Stimulated activated CD4-positive, alpha-beta T cell treated with anti-CD3 and anti-CD28 coated beads, Interleukin-1b, Interleukin-23, amount 100 ng/mL, for 24 hours (primary cell): ENCODE results near the gene DPP6.
"Not testable (repeated sequence)": the region's sequence is repeated elsewhere in the genome, so short reads cannot be mapped to it uniquely, and the experiment has no call there.

Experiments
- DNase-seq, 4 experiments: peaks; one replicate each; pipeline ENCODE4 v3.0.0-alpha.2; 2020; ENCODE audit warnings: low read depth in 4 of 4, low spot score in 1 of 4

The DPP6 gene

GRCh38 chr7:154148791-154149516, 96.8 kb downstream of the DPP6 start:
- DNase-seq, result not testable (repeated sequence)

- not testable (repeated sequence) for DNase-seq
These were observed 98.5 kb downstream of the DPP6 start for GRCh38 chr7:154150656-154151055.

GRCh38 chr7:154151306-154151705, 99.1 kb downstream of the DPP6 start:
- DNase-seq, result not testable (repeated sequence)

GRCh38 chr7:154155928-154156327, 103.7 kb downstream of the DPP6 start:
- DNase-seq, result not testable (repeated sequence)

GRCh38 chr7:154162921-154163320, 110.7 kb downstream of the DPP6 start:
- DNase-seq, result not testable (repeated sequence)

- DNase-seq, result not testable (repeated sequence)
These were observed 111.4 kb downstream of the DPP6 start for GRCh38 chr7:154163642-154164041.

- no peak for DNase-seq
These were observed 114.9 kb downstream of the DPP6 start for GRCh38 chr7:154167051-154167450.

GRCh38 chr7:154167807-154168206, 115.6 kb downstream of the DPP6 start:
- no peak for DNase-seq

- no peak for DNase-seq
These were observed 119.2 kb downstream of the DPP6 start for GRCh38 chr7:154171422-154171821.

GRCh38 chr7:154172236-154172635, 120.0 kb downstream of the DPP6 start:
- DNase-seq, result no peak

- DNase-seq, result no peak
These were observed 125.4 kb downstream of the DPP6 start for GRCh38 chr7:154177584-154177983.

GRCh38 chr7:154178895-154179294, 126.7 kb downstream of the DPP6 start:
- DNase-seq, result no peak

- no peak for DNase-seq
These were observed 131.3 kb downstream of the DPP6 start for GRCh38 chr7:154183482-154183881.

- no peak for DNase-seq
These were observed 131.7 kb downstream of the DPP6 start for GRCh38 chr7:154183946-154184345.

- DNase-seq, result no peak
These were observed 134.6 kb downstream of the DPP6 start for GRCh38 chr7:154186811-154187210.

- no peak for DNase-seq
These were observed 136.1 kb downstream of the DPP6 start for GRCh38 chr7:154188330-154188729.

- DNase-seq, result no peak
These were observed 143.1 kb downstream of the DPP6 start for GRCh38 chr7:154195266-154195665.

- DNase-seq, result no peak
These were observed 146.3 kb downstream of the DPP6 start for GRCh38 chr7:154198481-154198880.

- DNase-seq, result no peak
These were observed 148.0 kb downstream of the DPP6 start for GRCh38 chr7:154200241-154200640.

GRCh38 chr7:154202002-154202401, 149.8 kb downstream of the DPP6 start:
- DNase-seq, result no peak

- no peak for DNase-seq
These were observed 151.8 kb downstream of the DPP6 start for GRCh38 chr7:154204046-154204445.

- no peak for DNase-seq
These were observed 160.7 kb downstream of the DPP6 start for GRCh38 chr7:154212861-154213260.

GRCh38 chr7:154217688-154218340, 165.6 kb downstream of the DPP6 start:
- no peak for DNase-seq
